Activated CD8-positive, alpha-beta T cell treated with anti-CD3 and anti-CD28 coated beads, Interleukin-2, amount 10 ng/mL, durations not matched to agents 7 days and 5 days (primary cell): ENCODE results near the gene CCNQ. TPM values are rescaled to one million over a fixed set of nuclear protein-coding genes. Genes with fewer than 3 reads are reported as not detected.

Experiments
- ATAC-seq: fragments of 150-1000 bp; cut with Tn5 transposase; one replicate; pipeline ENCODE4 v1.10.0; 2021; ENCODE audit warnings: moderate library complexity
- CTCF ChIA-PET: fragments of 350-600 bp; sonication (Branson Sonifier 250); formaldehyde crosslinking; loops from one replicate; lab custom pipeline; 2021; ENCODE audit warnings: antibody characterized with exemption; lab: Charles Lee
- POLR2A ChIA-PET: fragments of 350-600 bp; sonication (Branson Sonifier 250); formaldehyde crosslinking; loops from one replicate; lab custom pipeline; 2021; ENCODE audit warnings: antibody characterized with exemption; lab: Charles Lee
- DNase-seq: peaks from one replicate; pipeline ENCODE4 v3.0.0-alpha.2; 2020
- H3K27ac Mint-ChIP-seq: one replicate; pipeline ENCODE4 v1.8.0; 2021; ENCODE audit warnings: mild to moderate bottlenecking, mixed read lengths
- H3K27me3 Mint-ChIP-seq: one replicate; pipeline ENCODE4 v1.8.0; 2021; ENCODE audit warnings: low read depth, mixed read lengths
- H3K36me3 Mint-ChIP-seq: one replicate; pipeline ENCODE4 v1.8.0; 2021; ENCODE audit warnings: low read depth, mixed read lengths
- H3K4me1 Mint-ChIP-seq: one replicate; pipeline ENCODE4 v1.8.0; 2021; ENCODE audit warnings: low read depth, mixed read lengths
- H3K4me3 Mint-ChIP-seq: one replicate; pipeline ENCODE4 v1.8.0; 2021; ENCODE audit warnings: mild to moderate bottlenecking, mixed read lengths
- H3K9me3 Mint-ChIP-seq: one replicate; pipeline ENCODE4 v1.8.0; 2022; ENCODE audit warnings: mixed read lengths; ENCODE audit not compliant: insufficient read depth
- total RNA-seq, 2 experiments: library from RNA; stranded (reverse); gene quantifications; one replicate each; pipeline ENCODE4 v1.2.3, GENCODE V29; 2021

CCNQ gene
- total RNA-seq, 2 experiments from 2014 or later: 23.9 to 24.5 TPM

DNA sequence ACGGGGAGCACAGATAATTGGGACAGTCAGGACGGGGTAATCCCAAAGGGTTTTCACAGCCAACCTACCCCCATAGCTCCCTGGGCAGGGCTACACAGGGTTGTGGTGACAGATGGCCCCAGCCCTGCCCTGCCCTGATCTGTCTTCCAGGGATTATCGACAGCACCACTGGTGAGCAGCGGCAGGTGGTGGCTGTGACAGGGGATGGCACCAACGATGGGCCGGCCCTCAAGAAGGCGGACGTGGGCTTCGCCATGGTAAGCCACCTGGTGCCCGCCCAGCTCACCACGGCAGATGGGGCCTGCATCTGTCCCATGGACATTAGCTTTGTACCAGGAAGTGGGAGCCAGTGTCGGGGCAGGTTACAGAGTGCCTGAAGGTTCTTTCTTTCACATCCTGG, 42.2 kb downstream of the CCNQ start:
- ChIA-PET POLR2A (no interaction called here), CTCF (interaction anchor here (1.1 to 1.7 kb wide), 2 partner anchors 106 to 111 kb away, joined by 4 read pairs; no protein-coding TSS in a partner anchor)
- no peak overlapping the region for H3K4me3 Mint-ChIP-seq
- no peaks in the 10 kb centered on the region for H3K27me3 Mint-ChIP-seq
- peaks cover 7% of the 10 kb centered on the region for H3K4me1 Mint-ChIP-seq
- no peak for ATAC-seq
- H3K9me3 Mint-ChIP-seq: no peaks in the 10 kb centered on the region
- no peak overlapping the region for H3K27ac Mint-ChIP-seq
- no peak for DNase-seq
- H3K36me3 Mint-ChIP-seq: no peaks in the 10 kb centered on the region

DNA sequence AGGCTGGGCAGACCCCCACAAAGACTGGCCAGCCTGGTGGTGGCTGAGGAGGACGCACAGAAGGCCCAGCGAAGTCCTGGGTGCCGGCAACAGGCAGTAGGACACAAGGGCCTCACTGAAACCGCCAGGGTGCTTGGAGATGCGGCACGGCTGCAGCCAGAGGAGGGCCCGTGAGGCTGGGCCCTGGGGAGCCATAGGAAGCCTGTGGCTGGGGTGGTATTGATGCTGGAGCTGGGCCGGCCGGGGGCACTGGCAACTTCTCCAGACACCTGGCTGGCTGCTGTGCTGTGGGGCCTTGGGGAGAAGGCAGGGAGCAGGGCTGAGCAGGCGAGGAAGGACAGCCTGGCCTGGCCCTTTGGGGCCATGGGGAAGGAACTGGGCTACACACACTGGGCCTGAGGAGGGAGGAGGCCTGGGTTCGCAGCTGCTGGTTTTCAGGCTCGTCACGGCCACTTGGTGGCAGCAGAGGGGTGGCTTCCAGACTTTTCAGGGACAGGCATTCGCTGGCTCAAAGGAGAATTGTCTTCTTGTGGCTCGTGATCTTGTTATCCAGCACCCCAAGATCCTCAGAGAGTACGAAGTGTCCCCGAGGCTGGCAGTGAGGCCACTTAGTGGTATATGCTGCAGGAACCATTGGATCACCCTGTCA, 44.3 kb downstream of the CCNQ start:
- H3K9me3 Mint-ChIP-seq: no peaks in the 10 kb centered on the region
- H3K4me3 Mint-ChIP-seq: no peak overlapping the region
- H3K36me3 Mint-ChIP-seq: no peaks in the 10 kb centered on the region
- H3K27ac Mint-ChIP-seq: no peak overlapping the region
- ChIA-PET CTCF (interaction anchor here (0.7 to 2.3 kb wide), 18 partner anchors 11 to 613 kb away, joined by 3 to 16 read pairs (median 4); partner anchors contain the start of gene DUSP9), POLR2A (interaction anchor here (0.8 kb wide), 1 partner anchor 90 kb away, joined by 3 read pairs; no protein-coding TSS in a partner anchor)
- H3K4me1 Mint-ChIP-seq: peaks cover 4% of the 10 kb centered on the region
- DNase-seq (peak; percentile 70), ATAC-seq (peak; percentile 61)
- H3K27me3 Mint-ChIP-seq: no peaks in the 10 kb centered on the region

DNA sequence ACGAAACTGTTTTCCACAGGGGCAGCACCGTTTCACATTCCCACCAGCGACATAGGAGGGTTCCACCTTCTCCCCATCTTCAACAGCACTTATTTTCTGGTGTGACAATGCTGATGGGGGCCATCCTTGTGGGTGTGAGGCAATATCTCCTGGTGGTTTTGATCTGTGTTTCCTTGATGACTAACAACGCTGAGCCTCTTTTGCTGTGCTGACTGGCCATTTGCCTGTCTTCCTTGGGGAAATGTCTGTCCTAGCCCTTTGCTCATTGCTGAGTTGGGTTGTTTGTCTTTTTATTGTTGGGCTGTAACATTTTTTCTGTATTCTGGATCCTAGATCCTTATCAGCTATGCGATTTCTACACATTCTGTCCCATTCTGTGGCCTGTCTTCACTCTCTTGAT, 47.8 kb downstream of the CCNQ start:
- no peak for DNase-seq
- ChIA-PET POLR2A (no interaction called here), CTCF (no interaction called here)
- H3K4me1 Mint-ChIP-seq: no peaks in the 10 kb centered on the region
- H3K27me3 Mint-ChIP-seq: no peaks in the 10 kb centered on the region
- no peaks in the 10 kb centered on the region for H3K9me3 Mint-ChIP-seq
- no peak overlapping the region for H3K4me3 Mint-ChIP-seq
- no peaks in the 10 kb centered on the region for H3K36me3 Mint-ChIP-seq
- no peak for ATAC-seq
- no peak overlapping the region for H3K27ac Mint-ChIP-seq

DNA sequence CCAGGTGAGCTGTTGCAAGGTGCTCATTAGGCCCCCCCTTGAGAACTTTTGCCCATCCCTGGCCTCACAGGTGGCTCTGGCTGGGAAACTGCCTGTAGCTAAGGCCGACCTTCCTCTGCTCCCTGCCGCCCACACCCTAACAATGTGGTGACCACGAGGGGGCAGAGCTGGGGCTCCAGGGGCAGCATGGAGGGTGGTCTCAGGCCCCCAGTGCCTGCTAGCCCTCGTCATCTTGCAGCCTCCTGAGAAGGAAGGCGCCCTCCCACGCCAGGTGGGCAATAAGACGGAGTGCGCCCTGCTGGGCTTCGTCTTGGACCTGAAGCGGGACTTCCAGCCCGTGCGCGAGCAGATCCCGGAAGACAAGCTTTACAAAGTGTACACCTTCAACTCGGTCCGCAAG, 49.1 kb downstream of the CCNQ start:
- ChIA-PET CTCF (interaction anchor here (0.8 kb wide), 1 partner anchor 10 kb away, joined by 4 read pairs; no protein-coding TSS in a partner anchor), POLR2A (no interaction called here)
- H3K36me3 Mint-ChIP-seq: no peaks in the 10 kb centered on the region
- H3K4me3 Mint-ChIP-seq: no peak overlapping the region
- no peaks in the 10 kb centered on the region for H3K9me3 Mint-ChIP-seq
- ATAC-seq: no peak
- DNase-seq: no peak
- no peaks in the 10 kb centered on the region for H3K4me1 Mint-ChIP-seq
- no peaks in the 10 kb centered on the region for H3K27me3 Mint-ChIP-seq
- H3K27ac Mint-ChIP-seq: no peak overlapping the region

DNA sequence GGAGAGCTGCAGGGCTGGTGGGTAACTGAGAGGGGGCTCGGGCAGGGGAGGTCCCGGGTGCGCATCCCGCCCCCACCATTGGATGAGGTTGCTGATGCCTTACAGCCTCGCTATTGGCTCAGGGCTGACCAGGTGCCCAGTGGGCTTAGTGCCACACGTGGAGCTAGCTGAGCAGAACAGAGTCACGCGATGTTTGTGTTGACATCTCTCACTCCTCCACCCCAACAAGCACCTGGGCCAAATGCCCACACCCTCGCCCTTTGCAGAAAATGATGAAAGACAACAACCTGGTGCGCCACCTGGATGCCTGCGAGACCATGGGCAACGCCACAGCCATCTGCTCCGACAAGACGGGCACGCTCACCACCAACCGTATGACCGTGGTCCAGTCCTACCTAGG, 49.7 kb downstream of the CCNQ start:
- no peaks in the 10 kb centered on the region for H3K9me3 Mint-ChIP-seq
- DNase-seq (no peak), ATAC-seq (no peak)
- H3K27me3 Mint-ChIP-seq: no peaks in the 10 kb centered on the region
- H3K27ac Mint-ChIP-seq: no peak overlapping the region
- no peaks in the 10 kb centered on the region for H3K4me1 Mint-ChIP-seq
- POLR2A ChIA-PET: no interaction called here
- CTCF ChIA-PET: interaction anchor here (0.8 kb wide), 1 partner anchor 9 kb away, joined by 4 read pairs; no protein-coding TSS in a partner anchor
- no peak overlapping the region for H3K4me3 Mint-ChIP-seq
- no peaks in the 10 kb centered on the region for H3K36me3 Mint-ChIP-seq

DNA sequence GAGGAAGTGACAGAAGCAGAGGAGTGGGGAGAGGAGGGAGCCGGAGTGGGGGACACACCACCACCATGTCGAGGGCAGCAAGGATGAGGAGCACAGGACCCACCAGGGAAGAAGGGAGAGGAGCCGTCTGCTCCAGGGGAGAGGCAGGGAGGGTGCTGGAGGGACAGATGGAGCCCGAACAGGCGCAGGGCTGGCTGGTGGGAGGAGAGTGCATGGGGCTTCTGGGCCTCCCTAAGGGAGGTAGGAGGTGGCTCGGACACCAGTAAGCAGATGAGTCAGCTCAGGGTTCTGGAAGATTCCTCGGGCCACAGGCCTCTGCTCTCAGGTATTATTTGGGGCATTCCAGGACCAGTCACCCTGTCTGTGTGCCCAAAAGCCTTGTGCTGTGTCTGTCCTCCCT, 51.7 kb downstream of the CCNQ start:
- Mint-ChIP-seq H3K27me3 (no peaks in the 10 kb centered on the region), H3K4me3 (no peak overlapping the region), H3K36me3 (no peaks in the 10 kb centered on the region), H3K9me3 (no peaks in the 10 kb centered on the region), H3K27ac (no peak overlapping the region), H3K4me1 (no peaks in the 10 kb centered on the region)
- DNase-seq (no peak), ATAC-seq (no peak)
- ChIA-PET CTCF (no interaction called here), POLR2A (interaction anchor here (0.6 kb wide), 1 partner anchor 514 kb away, joined by 4 read pairs; no protein-coding TSS in a partner anchor)

DNA sequence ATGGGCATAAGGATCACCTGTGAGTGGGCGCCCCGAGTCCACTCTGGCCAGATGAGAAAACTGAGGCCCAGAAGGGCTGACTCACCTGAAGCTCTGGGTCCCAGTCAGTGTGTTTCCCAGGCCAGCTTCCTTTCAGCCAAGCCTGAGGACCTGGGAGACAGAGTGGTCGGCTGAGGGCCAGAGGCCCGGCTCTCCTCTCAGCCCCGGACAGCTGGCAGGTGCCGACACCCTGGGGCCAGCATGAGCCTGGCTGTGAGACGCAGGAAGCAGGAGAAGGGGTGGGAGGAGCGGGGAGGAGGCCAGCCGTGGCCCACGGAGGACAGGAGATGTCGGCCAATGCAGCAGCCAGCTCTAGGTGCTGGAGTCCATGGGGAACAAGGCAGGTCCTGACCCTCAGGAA, 52.6 kb downstream of the CCNQ start:
- ChIA-PET POLR2A (no interaction called here), CTCF (no interaction called here)
- Mint-ChIP-seq H3K36me3 (no peaks in the 10 kb centered on the region), H3K27ac (no peak overlapping the region), H3K4me3 (no peak overlapping the region), H3K4me1 (no peaks in the 10 kb centered on the region), H3K9me3 (no peaks in the 10 kb centered on the region), H3K27me3 (no peaks in the 10 kb centered on the region)
- ATAC-seq: no peak
- no peak for DNase-seq

DNA sequence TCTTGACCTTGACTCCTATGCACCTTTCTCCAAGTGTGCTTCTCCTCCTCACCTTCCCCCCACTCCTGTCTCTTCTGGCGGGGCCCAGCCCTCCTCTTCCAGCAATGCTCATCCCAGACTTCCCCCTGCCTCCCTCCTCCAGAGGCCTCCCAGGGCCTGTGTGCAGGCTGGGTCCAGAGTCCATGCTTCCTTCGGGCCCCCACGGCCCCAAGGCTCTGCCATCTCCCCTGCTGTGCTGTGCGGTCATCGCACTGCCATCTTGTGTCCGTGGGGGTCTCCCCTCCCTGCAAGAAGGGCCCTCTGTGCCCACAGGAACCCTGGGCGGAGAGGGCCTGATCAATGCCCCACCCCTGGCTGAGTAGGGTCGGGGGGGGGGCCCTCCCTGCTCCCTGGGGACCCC, 54.2 kb downstream of the CCNQ start:
- no peak overlapping the region for H3K4me3 Mint-ChIP-seq
- no peaks in the 10 kb centered on the region for H3K9me3 Mint-ChIP-seq
- no peak for DNase-seq
- no peaks in the 10 kb centered on the region for H3K4me1 Mint-ChIP-seq
- no peak overlapping the region for H3K27ac Mint-ChIP-seq
- no peaks in the 10 kb centered on the region for H3K36me3 Mint-ChIP-seq
- CTCF ChIA-PET: no interaction called here
- ATAC-seq: no peak
- H3K27me3 Mint-ChIP-seq: no peaks in the 10 kb centered on the region
- POLR2A ChIA-PET: no interaction called here

DNA sequence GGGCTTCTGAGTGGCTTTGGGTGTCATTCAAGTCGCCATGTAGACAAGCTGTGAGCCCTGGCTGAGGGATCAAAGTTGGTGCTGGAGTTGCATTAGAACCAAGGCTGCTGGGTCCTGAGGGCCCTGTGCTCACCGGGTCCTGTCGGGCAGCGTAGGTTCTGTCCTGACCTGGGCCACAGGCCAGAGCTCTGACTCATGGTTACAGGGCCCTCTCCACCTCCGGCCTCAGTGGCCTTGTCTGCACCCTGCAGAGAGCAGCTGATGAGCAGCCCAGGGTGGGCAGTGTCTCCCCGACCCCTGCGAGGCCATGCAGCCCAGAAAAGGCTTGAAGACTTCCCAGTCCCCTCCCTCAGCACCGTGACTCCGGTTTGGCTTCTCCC, 59.0 kb downstream of the CCNQ start:
- no peak overlapping the region for H3K27ac Mint-ChIP-seq
- DNase-seq: no peak
- no peaks in the 10 kb centered on the region for H3K4me1 Mint-ChIP-seq
- ChIA-PET POLR2A (no interaction called here), CTCF (interaction anchor here (1.0 to 4.3 kb wide), 15 partner anchors 10 to 598 kb away, joined by 3 to 48 read pairs (median 5); no protein-coding TSS in a partner anchor)
- no peak overlapping the region for H3K4me3 Mint-ChIP-seq
- no peaks in the 10 kb centered on the region for H3K36me3 Mint-ChIP-seq
- ATAC-seq: no peak
- H3K27me3 Mint-ChIP-seq: no peaks in the 10 kb centered on the region
- no peaks in the 10 kb centered on the region for H3K9me3 Mint-ChIP-seq

DNA sequence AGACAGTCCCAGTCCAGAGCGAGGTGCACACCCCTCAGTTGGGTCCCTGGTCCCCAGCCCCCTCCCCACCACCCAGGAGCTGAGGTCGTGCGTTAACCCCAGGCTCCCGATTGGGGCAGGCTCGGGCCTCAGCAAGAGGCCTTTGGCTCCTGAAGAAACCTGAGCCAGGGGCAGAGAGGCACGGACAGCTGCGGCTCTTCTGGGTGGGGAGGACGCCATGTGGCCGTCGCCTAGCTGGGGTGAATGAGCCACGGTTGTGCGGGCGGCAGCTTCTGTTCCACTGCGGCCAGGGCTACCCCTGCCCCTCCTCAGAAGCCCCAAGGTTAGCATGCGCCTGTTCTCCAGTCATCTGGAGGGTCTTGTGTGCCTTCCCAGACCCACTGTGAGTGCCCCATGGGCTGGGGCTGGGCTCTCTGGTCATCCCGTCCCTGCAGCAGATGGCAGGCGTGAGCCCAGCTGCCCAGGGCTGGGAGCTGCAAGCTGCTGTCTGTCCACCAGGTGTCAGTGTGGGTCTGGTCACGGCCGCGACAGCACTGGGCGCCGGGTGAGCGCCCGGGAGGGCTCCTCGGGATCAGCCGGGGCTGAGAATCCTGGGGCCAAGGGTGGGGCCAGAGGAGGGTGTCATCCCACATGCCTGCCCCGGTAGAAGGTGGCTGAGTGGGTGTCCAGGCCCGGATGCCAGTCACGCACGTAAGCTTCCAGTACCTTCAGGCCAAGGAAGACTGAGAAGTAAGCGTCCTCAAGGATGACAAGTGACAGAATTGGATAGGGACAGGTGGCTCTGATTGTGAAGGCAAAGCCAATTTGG, 59.6 kb downstream of the CCNQ start:
- H3K27me3 Mint-ChIP-seq: no peaks in the 10 kb centered on the region
- no peaks in the 10 kb centered on the region for H3K9me3 Mint-ChIP-seq
- H3K4me3 Mint-ChIP-seq: no peak overlapping the region
- ATAC-seq: peak; percentile 91
- ChIA-PET CTCF (interaction anchor here (0.7 to 4.3 kb wide), 19 partner anchors 9 to 597 kb away, joined by 3 to 48 read pairs (median 5); no protein-coding TSS in a partner anchor), POLR2A (no interaction called here)
- H3K4me1 Mint-ChIP-seq: no peaks in the 10 kb centered on the region
- DNase-seq: peak; percentile 63
- H3K36me3 Mint-ChIP-seq: no peaks in the 10 kb centered on the region
- no peak overlapping the region for H3K27ac Mint-ChIP-seq

DNA sequence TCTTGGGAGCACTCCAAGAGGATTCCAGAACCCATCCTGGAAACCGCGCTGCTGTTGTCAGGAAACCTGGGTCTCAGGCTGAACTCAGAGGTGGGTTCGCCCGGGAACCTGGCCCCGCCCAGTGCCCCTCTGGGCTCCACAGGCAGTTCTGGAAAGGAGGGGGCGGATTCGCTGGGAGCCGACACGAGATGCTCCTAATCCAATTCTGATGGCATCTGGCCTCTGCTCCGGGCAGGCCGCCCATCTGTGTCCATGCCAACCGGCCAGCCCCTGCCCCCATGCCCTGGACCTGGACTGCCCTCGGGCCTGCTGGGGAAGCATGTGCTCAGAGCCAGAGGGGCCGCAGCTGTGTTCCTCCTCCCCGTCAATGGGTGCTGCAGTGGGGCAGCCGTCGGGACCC, 60.5 kb downstream of the CCNQ start:
- H3K36me3 Mint-ChIP-seq: no peaks in the 10 kb centered on the region
- POLR2A ChIA-PET: no interaction called here
- ATAC-seq: no peak
- no peak overlapping the region for H3K27ac Mint-ChIP-seq
- H3K27me3 Mint-ChIP-seq: no peaks in the 10 kb centered on the region
- H3K9me3 Mint-ChIP-seq: no peaks in the 10 kb centered on the region
- H3K4me3 Mint-ChIP-seq: no peak overlapping the region
- no peak for DNase-seq
- CTCF ChIA-PET: interaction anchor here (1.2 to 4.3 kb wide), 4 partner anchors 10 to 506 kb away, joined by 3 to 48 read pairs (median 10); no protein-coding TSS in a partner anchor
- no peaks in the 10 kb centered on the region for H3K4me1 Mint-ChIP-seq
